AG09309 (cell line): ENCODE data around the gene OSBPL10.
"Not testable (repeated sequence)": the region's sequence is repeated elsewhere in the genome, so short reads cannot be mapped to it uniquely, and the experiment has no call there.

Experiments
- DNase-seq: peaks from one replicate; pipeline ENCODE4 v3.0.0-alpha.2; 2010; ENCODE audit warnings: low read depth
- H3K4me3 ChIP-seq: 2 replicates; pipeline ENCODE4 v1.5.1; 2011; ENCODE audit warnings: mild to moderate bottlenecking, low read depth, low read length, moderate library complexity; ENCODE audit not compliant: control insufficient read depth
- TF ChIP-seq, protein P1 (sequence below): IDR thresholded peaks from 2 replicates; pipeline ENCODE4 v1.5.1; 2011; ENCODE audit warnings: mild to moderate bottlenecking, low read depth, low read length, inconsistent platforms; ENCODE audit not compliant: insufficient read depth, control insufficient read depth; ENCODE audit errors: missing control alignments

The OSBPL10 gene

DNA sequence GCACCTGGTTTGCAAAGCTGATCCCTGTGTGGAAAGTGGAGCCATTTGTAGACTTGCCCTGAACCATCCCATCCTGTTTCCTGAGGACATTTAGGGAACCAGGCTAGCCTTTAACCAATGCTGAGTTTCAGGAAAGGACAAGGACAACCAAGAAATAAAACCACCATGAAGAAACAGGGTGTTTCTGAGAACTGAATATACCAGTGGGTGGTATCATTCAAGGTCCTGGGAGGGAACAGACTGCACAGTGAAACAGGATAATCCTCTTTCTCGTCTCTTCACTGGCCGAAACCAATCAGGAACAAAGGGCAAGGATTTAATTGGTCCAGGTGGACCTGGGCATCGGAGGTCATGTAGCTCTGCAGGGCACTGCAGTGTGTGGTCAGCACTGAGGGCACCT, 22.3 kb upstream of the OSBPL10 start:
- no peak overlapping the region for H3K4me3 ChIP-seq
- TF ChIP-seq, protein P1, sequence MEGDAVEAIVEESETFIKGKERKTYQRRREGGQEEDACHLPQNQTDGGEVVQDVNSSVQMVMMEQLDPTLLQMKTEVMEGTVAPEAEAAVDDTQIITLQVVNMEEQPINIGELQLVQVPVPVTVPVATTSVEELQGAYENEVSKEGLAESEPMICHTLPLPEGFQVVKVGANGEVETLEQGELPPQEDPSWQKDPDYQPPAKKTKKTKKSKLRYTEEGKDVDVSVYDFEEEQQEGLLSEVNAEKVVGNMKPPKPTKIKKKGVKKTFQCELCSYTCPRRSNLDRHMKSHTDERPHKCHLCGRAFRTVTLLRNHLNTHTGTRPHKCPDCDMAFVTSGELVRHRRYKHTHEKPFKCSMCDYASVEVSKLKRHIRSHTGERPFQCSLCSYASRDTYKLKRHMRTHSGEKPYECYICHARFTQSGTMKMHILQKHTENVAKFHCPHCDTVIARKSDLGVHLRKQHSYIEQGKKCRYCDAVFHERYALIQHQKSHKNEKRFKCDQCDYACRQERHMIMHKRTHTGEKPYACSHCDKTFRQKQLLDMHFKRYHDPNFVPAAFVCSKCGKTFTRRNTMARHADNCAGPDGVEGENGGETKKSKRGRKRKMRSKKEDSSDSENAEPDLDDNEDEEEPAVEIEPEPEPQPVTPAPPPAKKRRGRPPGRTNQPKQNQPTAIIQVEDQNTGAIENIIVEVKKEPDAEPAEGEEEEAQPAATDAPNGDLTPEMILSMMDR = no peak

DNA sequence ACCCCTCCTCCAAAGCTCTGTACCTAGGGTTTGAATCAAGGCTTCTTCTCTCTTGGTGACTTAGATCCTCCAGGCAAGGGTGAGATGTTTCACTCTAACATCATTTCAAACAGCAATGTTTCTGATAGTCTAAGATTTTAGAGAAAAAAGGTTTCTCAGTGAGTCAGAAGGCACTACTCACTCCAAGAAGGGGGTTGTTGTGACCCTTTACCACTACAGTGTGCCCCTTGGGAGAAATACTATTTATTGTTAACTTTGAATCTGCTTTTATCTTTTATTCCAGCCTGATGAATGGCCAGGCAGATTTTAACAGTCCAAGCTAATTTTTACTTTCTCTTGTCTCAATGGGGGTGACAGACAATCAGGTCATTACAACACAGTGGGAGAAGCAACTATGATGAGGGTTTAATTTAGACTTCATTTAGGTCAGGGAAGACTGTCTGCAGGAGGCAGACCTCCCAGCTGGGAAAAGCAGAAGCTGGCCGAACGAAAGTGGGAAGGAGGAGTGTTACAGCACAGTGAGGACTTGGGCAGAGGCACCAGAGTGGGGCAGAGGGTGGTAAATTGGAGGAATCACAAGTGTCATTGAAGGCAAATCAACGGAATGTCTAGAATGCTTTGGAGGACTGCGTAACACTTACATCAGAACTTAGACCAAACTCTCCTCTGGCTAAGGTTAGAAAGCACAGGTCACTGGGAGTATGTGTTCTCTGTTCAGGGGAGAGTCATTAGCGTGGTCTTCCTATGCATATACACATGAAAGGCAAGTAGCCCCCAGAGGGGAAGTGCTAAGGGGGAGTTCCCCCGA, 21.7 kb upstream of the OSBPL10 start:
- TF ChIP-seq, protein P1 = no peak
- no peak overlapping the region for H3K4me3 ChIP-seq
- no peak for DNase-seq

More for the DNA sequence above, 22.3 kb upstream of the OSBPL10 start:
- DNase-seq = no peak

DNA sequence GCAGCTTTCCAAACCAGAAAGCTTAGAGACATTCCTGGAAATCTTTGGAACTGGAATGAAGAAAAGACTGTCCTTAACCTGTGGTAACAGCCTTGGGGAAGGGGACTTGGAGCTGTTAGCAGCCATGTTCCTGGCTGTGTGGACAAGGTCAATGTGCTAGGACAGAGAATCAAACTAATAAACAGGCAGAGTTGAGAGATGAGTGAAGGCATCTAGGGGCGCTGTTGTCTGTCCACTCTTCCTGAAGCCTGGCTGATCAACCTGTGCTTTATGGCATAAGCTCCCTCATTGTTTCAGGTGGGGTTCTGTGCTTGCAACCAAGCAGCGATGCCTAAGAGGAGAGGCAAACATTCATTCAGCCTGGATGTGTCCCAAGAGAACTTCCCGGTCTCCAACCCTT, 19.8 kb upstream of the OSBPL10 start:
- H3K4me3 ChIP-seq = no peak overlapping the region
- no peak for DNase-seq
- TF ChIP-seq, protein P1 = no peak

DNA sequence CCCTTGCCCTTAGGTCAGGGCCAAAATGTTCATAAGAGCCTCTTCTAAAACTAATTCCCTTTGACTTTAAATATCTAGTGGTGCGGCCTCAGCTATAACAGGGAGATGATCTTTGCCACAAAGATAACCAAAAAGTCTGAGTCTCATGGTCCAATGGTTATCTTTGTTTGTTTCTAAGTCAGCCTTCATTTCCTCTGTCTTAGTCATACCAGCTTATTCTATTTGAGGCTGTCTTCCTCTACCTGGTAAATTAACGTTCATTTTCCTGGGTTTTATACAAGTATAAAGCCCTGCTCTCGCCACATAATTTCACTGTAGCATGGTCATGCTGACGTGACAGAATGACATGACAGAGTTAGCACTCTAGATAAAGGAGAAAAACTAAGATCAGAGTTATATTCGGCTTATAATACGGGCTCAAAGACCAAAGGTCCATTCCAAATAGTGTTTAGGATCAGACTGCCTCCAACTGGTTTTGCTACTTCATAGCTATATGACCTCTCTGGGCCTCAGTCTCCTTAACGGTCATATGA, 18.9 kb upstream of the OSBPL10 start:
- no peak for DNase-seq
- H3K4me3 ChIP-seq = no peak overlapping the region
- TF ChIP-seq, protein P1 = no peak

DNA sequence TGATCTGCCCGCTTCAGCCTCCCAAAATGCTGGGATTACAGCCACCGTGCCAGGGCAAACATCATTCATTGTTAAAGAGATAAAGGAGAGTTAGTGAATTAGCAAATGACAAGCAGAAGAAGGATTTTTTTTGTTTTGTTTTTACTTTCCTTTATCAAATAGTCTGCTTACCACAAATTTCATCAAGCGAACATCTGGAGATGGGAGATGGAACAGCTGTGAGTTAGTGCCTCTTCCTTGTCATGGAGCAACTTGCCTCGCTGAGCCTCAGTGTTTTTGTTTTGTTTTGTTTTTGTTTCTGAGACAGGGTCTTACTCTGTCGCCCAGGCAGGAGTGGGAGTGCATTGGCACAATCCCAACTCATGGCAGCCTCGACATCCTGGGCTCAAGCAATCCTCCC, 16.4 kb upstream of the OSBPL10 start:
- no peak for DNase-seq
- H3K4me3 ChIP-seq = no peak overlapping the region
- TF ChIP-seq, protein P1 = no peak

DNA sequence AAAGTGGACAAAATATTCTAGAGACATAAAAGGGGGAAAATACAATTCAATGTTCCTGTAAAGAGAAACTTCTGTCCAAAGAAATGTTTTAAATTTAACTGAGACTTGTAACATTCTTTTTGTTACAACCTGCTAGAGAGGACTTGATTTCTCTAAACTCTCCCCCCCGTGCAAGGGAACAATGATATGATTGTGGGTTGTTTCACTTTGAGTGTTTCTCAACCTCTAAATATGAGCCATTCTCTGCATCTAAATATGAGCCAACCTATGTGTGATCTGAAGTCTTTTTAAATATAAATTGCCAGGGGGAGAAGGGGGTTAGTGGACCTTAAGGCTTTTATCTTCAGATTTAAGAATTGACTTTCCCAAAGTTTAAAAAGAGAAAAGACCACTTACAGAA, 15.1 kb upstream of the OSBPL10 start:
- TF ChIP-seq, protein P1 = no peak
- H3K4me3 ChIP-seq = no peak overlapping the region
- DNase-seq = no peak

DNA sequence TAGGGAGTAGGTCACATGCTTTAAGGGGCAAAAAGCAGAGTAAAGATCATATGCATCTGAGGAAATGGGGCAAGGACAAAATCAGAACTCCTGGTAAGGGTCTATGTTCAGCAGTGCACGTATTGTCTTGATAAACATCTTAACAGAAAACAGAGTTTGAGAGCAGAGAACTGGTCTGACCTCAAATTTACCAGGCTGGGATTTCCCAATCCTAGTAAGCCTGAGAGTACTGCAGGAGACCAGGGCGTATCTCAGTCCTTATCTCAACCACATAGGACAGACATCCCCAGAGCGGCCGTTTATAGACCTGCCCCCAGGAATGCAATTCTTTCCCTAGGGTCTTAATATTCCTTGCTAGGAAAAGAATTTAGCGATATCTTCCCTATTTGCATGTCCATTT, 14.0 kb upstream of the OSBPL10 start:
- not testable (repeated sequence) for H3K4me3 ChIP-seq, DNase-seq
